Astrocyte (in vitro differentiated cells and primary cell): Measurements from ENCODE around the gene RAB2B.

ENCODE experiments used
- EZH2 ChIP-seq: IDR thresholded peaks from 2 replicates; pipeline ENCODE4 v1.6.1; 2012; ENCODE audit warnings: mild to moderate bottlenecking, low read length, inconsistent platforms; ENCODE audit not compliant: insufficient read depth
- TF ChIP-seq, protein P1 (sequence below): IDR thresholded peaks from 2 replicates; pipeline ENCODE4 v1.5.1; 2011; ENCODE audit warnings: low read depth, mild to moderate bottlenecking, inconsistent platforms, low read length, moderate library complexity; ENCODE audit not compliant: insufficient read depth

DNA sequence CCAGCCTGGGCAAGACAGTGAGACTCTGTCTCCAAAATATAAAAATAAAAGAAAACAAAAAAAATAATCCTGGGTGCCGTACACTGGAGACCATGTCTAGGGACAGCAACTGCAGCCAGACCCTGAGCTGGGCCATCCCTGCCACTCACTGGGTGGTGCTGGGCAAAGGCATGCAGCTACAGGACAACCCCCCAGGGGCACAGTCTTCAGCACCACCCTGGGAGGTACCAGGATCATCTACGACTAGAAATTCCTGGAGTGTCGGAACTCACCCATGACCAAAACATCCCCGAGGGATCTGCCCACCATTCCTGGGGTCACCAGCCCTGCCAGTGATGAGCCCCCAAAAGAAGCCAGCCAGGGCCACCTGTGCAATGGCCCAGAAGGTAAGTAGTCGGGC is 57.2 kb downstream of the RAB2B start:
- TF ChIP-seq, protein P1, sequence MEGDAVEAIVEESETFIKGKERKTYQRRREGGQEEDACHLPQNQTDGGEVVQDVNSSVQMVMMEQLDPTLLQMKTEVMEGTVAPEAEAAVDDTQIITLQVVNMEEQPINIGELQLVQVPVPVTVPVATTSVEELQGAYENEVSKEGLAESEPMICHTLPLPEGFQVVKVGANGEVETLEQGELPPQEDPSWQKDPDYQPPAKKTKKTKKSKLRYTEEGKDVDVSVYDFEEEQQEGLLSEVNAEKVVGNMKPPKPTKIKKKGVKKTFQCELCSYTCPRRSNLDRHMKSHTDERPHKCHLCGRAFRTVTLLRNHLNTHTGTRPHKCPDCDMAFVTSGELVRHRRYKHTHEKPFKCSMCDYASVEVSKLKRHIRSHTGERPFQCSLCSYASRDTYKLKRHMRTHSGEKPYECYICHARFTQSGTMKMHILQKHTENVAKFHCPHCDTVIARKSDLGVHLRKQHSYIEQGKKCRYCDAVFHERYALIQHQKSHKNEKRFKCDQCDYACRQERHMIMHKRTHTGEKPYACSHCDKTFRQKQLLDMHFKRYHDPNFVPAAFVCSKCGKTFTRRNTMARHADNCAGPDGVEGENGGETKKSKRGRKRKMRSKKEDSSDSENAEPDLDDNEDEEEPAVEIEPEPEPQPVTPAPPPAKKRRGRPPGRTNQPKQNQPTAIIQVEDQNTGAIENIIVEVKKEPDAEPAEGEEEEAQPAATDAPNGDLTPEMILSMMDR = no peak
- no peak for TF ChIP-seq EZH2
